Hepatocyte (in vitro differentiated cells): ENCODE results near the gene HOATZ. TPM values are rescaled to one million over a fixed set of nuclear protein-coding genes. Genes with fewer than 3 reads are reported as not detected.

Experiments
- DNase-seq: peaks from one replicate; pipeline ENCODE4 v3.0.0-alpha.2; 2016; ENCODE audit warnings: low spot score
- H2AFZ ChIP-seq: fragments of 200-600 bp; sonication (generic); 2 replicates; pipeline ENCODE4 v1.6.0; 2016; ENCODE audit warnings: antibody characterized with exemption, mild to moderate bottlenecking
- H3K27ac ChIP-seq: fragments of 200-600 bp; sonication (generic); 2 replicates; pipeline ENCODE4 v1.5.1; 2016; ENCODE audit warnings: mild to moderate bottlenecking
- H3K27me3 ChIP-seq: fragments of 200-600 bp; sonication (generic); 2 replicates; pipeline ENCODE4 v1.6.1; 2016
- H3K36me3 ChIP-seq: fragments of 200-600 bp; sonication (generic); replicated peaks from 2 replicates; pipeline ENCODE4 v1.5.1; 2016; ENCODE audit warnings: low read depth; ENCODE audit not compliant: insufficient read depth
- H3K4me1 ChIP-seq: fragments of 200-600 bp; sonication (generic); 2 replicates; pipeline ENCODE4 v1.5.1; 2016; ENCODE audit warnings: mild to moderate bottlenecking, moderate library complexity; ENCODE audit not compliant: insufficient read depth
- H3K4me2 ChIP-seq: fragments of 200-600 bp; sonication (generic); 2 replicates; pipeline ENCODE4 v1.6.0; 2016
- H3K4me3 ChIP-seq: fragments of 200-600 bp; sonication (generic); 2 replicates; pipeline ENCODE4 v1.5.1; 2016; ENCODE audit warnings: mild to moderate bottlenecking
- H3K79me2 ChIP-seq: fragments of 200-600 bp; sonication (generic); 2 replicates; pipeline ENCODE4 v1.6.0; 2017; ENCODE audit warnings: mild to moderate bottlenecking
- H3K9me2 ChIP-seq: fragments of 200-600 bp; sonication (generic); replicated peaks from 2 replicates; pipeline ENCODE4 v1.6.0; 2017; ENCODE audit warnings: mild to moderate bottlenecking; ENCODE audit not compliant: insufficient read depth
- H3K9me3 ChIP-seq: fragments of 200-600 bp; sonication (generic); 2 replicates; pipeline ENCODE4 v1.5.1; 2016; ENCODE audit warnings: low read depth, mild to moderate bottlenecking
- H4K20me1 ChIP-seq: fragments of 200-600 bp; sonication (generic); 2 replicates; pipeline ENCODE4 v1.6.0; 2016; ENCODE audit warnings: mild to moderate bottlenecking; ENCODE audit not compliant: insufficient read depth, poor library complexity, severe bottlenecking
- EZH2 ChIP-seq: fragments of 200-600 bp; sonication (generic); IDR thresholded peaks from 2 replicates; pipeline ENCODE4 v1.6.1; 2016; ENCODE audit warnings: antibody characterized with exemption, mild to moderate bottlenecking, borderline replicate concordance
- EZH2phosphoT487 ChIP-seq: fragments of 200-600 bp; sonication (generic); IDR thresholded peaks from one replicate; pipeline ENCODE4 v1.6.1; 2018; ENCODE audit warnings: antibody characterized with exemption, mild to moderate bottlenecking, low read depth, moderate library complexity; ENCODE audit not compliant: unreplicated experiment, severe bottlenecking
- WGBS: methylation state at CpG from one replicate; pipeline ENCODE4 v1.1.6; 2016; ENCODE audit warnings: low lambda C conversion rate; ENCODE audit errors: missing lambda C conversion rate; 5-methylcytosine and 5-hydroxymethylcytosine counted together
- polyA plus RNA-seq: library from polyadenylated mRNA; unstranded; fragments of >200 nt; fragmentation: Nextera tagmentation; extraction: Ambion mirVana; gene quantifications from 2 replicates; pipeline ENCODE4 v1.2.1, GENCODE V29; 2016
- total RNA-seq: library from RNA; depleted of rRNA; stranded (reverse); fragments of >200 nt; gene quantifications from 2 replicates; pipeline ENCODE4 v1.2.3, GENCODE V29; 2014
- TF ChIP-seq, protein P1 (sequence below): fragments of 200-600 bp; sonication (generic); IDR thresholded peaks from 2 replicates; pipeline ENCODE4 v1.5.1; 2016; ENCODE audit warnings: antibody characterized with exemption, mild to moderate bottlenecking; ENCODE audit not compliant: poor library complexity

HOATZ gene
- total and polyA plus RNA-seq, 2 experiments from 2014 or later: not detected

DNA sequence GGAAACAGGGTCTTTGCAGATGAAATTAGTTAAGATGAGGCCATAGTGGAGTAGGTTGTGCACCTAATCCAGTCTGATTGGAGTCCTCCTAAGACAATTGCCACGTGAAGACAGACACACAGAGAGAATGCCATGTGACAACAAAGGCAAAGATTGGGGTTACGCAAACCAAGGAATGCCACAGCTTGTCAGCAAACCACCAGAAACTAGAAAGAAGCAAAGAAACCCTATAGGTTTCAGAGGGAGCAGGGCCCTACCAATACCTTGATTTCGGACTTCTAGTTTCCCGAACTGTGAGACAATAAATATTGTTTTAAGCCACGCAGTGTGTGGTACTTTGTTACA lies 17.8 kb downstream of the HOATZ start:
- H3K27me3 ChIP-seq: no peaks in the 10 kb centered on the region
- TF ChIP-seq EZH2 (no peak), EZH2phosphoT487 (no peak)
- TF ChIP-seq, protein P1, sequence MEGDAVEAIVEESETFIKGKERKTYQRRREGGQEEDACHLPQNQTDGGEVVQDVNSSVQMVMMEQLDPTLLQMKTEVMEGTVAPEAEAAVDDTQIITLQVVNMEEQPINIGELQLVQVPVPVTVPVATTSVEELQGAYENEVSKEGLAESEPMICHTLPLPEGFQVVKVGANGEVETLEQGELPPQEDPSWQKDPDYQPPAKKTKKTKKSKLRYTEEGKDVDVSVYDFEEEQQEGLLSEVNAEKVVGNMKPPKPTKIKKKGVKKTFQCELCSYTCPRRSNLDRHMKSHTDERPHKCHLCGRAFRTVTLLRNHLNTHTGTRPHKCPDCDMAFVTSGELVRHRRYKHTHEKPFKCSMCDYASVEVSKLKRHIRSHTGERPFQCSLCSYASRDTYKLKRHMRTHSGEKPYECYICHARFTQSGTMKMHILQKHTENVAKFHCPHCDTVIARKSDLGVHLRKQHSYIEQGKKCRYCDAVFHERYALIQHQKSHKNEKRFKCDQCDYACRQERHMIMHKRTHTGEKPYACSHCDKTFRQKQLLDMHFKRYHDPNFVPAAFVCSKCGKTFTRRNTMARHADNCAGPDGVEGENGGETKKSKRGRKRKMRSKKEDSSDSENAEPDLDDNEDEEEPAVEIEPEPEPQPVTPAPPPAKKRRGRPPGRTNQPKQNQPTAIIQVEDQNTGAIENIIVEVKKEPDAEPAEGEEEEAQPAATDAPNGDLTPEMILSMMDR: no peak
- H3K4me3 ChIP-seq: no peak overlapping the region

GRCh38 chr11:111535281-111535680 lies 20.7 kb downstream of the HOATZ start:
- Histone ChIP-seq H3K4me1 (peaks cover 8% of the 10 kb centered on the region), H3K27me3 (peaks cover 8% of the 10 kb centered on the region), H2AFZ (no peak overlapping the region), H3K9me3 (no peaks in the 10 kb centered on the region), H4K20me1 (no peaks in the 10 kb centered on the region), H3K36me3 (no peaks in the 10 kb centered on the region), H3K79me2 (no peaks in the 10 kb centered on the region), H3K27ac (no peak overlapping the region), H3K9me2 (no peaks in the 10 kb centered on the region), H3K4me2 (no peak overlapping the region), H3K4me3 (no peak overlapping the region)
- WGBS: 75% methylated on average over 6 of the region's 6 CpGs
- TF ChIP-seq, protein P1: no peak
- TF ChIP-seq EZH2 (no peak), EZH2phosphoT487 (no peak)
- DNase-seq: no peak

More for the DNA sequence above, 17.8 kb downstream of the HOATZ start:
- Histone ChIP-seq H3K4me2 (no peak overlapping the region), H3K4me1 (no peaks in the 10 kb centered on the region), H3K9me3 (no peaks in the 10 kb centered on the region), H2AFZ (no peak overlapping the region), H3K27ac (no peak overlapping the region), H3K9me2 (no peaks in the 10 kb centered on the region), H4K20me1 (no peaks in the 10 kb centered on the region), H3K79me2 (no peaks in the 10 kb centered on the region), H3K36me3 (no peaks in the 10 kb centered on the region)
- 84% methylated on average over 5 of the region's 5 CpGs for WGBS
- no peak for DNase-seq

DNA sequence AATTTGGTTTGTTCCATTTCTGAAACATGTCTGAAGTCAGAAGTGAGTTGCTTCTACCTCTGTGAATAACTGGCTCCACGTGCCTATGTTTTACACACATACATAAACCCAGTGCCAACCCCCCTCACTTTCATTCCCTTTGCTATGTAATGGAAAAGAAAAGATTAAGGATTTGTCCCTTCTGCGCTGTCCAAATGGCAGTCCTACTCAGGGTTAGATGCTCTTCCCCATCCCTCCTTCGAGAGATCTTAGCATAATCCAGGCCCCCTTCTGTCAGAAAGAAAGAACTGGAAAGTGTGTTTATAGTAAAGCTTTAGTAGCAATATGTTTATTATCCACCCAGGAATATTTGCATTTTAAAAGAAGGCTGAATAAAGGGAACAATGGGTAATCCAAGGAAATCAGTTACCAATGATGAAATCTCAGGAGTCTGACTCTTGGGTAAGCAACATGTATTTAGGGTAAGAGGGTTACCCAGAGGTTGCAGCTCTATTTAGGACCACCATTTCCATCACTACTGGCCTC lies 22.8 kb downstream of the HOATZ start:
- Histone ChIP-seq H4K20me1 (no peaks in the 10 kb centered on the region), H3K4me3 (no peak overlapping the region), H3K9me3 (no peaks in the 10 kb centered on the region), H3K4me1 (peaks cover 13% of the 10 kb centered on the region), H3K27me3 (peaks cover 25% of the 10 kb centered on the region), H2AFZ (no peak overlapping the region), H3K36me3 (no peaks in the 10 kb centered on the region), H3K27ac (no peak overlapping the region), H3K9me2 (no peaks in the 10 kb centered on the region), H3K4me2 (no peak overlapping the region), H3K79me2 (no peaks in the 10 kb centered on the region)
- TF ChIP-seq, protein P1: no peak
- TF ChIP-seq EZH2phosphoT487 (no peak), EZH2 (no peak)
- DNase-seq: no peak
- WGBS: 66% methylated on average over 3 of the region's 3 CpGs
